CD4-positive, alpha-beta T cell treated with Interferon gamma for 1 hour (primary cell): Measurements from ENCODE around the gene NAA38.

Source experiments
- DNase-seq: peaks from one replicate; pipeline ENCODE4 v3.0.0-alpha.2; 2020

Gene NAA38

GRCh38 chr17:7839190-7839875 is 18.0 kb downstream of the NAA38 start:
- DNase-seq: peak; percentile 39

- peak; percentile 54 for DNase-seq
Observed at GRCh38 chr17:7838090-7839075, 19.0 kb downstream of the NAA38 start.

GRCh38 chr17:7837408-7838088 is 19.8 kb downstream of the NAA38 start:
- no peak for DNase-seq

- peak; percentile 87 for DNase-seq
Observed at GRCh38 chr17:7836596-7837407, 20.6 kb downstream of the NAA38 start.

GRCh38 chr17:7835814-7836595 is 21.4 kb downstream of the NAA38 start:
- DNase-seq: no peak

GRCh38 chr17:7834957-7835813 is 22.2 kb downstream of the NAA38 start:
- DNase-seq: peak; percentile 97

- DNase-seq: peak; percentile 83
Observed at GRCh38 chr17:7834542-7834956, 22.8 kb downstream of the NAA38 start.

- DNase-seq: peak; percentile 90
Observed at GRCh38 chr17:7833795-7834541, 23.4 kb downstream of the NAA38 start, which contains the start of gene KDM6B. Gene KDM6B (plus strand): TSS chr17:7834217. CDS start chr17:7845555, 11,338 bp downstream.

DNA sequence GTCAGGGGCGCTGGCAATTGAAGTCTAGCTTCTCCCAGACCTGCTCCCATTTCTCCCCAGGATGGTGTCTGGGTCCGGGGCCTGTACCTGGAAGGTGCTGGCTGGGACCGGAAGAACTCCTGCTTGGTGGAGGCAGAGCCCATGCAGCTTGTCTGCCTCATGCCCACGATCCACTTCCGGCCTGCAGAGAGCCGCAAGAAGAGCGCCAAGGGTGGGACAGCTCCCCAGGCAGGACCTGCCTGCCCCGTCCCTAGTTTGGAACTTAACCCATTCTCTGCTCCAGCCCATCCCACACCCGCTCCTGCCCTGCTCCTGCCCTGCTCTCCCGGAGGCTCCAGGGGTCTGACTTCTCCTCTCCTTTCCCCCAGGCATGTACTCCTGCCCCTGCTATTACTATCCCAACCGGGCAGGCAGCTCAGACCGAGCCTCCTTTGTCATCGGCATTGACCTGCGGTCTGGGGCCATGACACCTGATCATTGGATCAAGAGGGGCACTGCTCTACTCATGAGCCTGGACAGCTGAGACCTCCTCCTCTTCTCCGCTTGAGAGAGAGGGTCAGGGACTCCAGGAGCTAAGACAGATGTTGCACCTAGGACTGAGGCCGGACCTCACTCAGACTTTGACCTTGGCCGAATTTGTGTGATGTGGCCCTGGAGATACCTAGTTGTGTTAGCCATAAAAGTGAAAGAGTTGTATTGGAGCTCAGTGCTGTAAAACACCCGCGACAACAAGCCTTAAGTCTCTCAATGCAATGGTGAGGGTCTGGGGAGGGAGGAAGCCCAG is 24.2 kb downstream of the NAA38 start:
- DNase-seq: no peak

DNA sequence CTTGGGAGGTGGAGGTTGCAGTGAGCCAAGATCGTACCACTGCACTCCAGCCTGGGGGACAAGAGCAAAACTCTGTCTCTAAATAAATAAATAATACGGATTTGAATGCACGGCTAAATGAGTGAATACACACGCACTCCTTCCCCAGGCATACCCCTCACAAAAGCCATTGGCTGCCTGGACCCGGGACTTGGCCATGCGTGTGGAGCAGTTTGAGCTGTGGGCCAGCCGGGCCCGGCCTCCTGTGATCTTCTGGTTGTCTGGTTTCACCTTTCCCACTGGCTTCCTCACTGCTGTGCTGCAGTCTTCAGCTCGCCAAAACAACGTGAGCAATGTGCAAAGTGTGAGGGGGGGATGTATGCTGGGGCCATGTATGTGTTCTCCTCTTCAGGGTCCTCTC is 24.9 kb downstream of the NAA38 start:
- no peak for DNase-seq

- DNase-seq: no peak
Observed at GRCh38 chr17:7831233-7831632, 26.1 kb downstream of the NAA38 start.

GRCh38 chr17:7830616-7831015 is 26.7 kb downstream of the NAA38 start:
- DNase-seq: no peak

DNA sequence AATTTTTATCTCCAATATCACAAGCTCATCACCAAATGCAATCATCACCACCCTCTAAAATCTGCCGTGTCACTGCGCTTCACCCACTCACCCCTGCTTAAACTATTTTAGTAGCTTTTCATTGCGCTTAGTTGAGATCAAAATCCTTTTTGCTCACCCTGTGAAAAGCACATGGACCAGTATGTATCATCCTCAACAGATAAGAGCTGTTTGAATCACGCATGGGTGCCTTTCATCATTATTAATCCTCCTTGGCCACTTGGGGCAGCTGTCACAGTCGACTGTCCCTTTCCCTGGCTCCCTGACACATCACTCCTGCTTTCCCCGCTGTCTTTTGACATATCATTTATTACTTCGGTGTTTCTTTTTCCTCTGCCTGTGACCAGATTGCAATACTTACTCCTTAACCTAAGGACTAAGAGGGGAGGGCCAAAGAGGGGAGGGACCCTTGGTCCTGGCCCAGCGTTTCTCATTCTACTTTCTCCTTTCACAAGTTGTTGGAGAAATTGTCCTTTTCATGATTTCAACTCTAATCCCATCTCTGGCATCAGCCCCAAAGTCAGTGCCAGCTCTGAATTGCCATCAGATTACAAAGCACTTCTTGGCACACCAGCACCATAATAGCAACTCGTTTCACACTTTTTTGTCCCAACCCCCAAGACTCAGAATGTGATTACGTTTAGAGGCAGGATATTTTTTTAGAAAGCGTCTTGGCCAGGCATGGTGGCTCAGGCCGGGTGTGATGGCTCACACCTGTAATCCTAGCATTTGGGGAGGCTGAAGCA is 32.0 kb downstream of the NAA38 start:
- DNase-seq: no peak

GRCh38 chr17:7824021-7824924 is 33.1 kb downstream of the NAA38 start:
- DNase-seq: no peak

- no peak for DNase-seq
Observed at GRCh38 chr17:7823581-7824001, 33.8 kb downstream of the NAA38 start.

DNA sequence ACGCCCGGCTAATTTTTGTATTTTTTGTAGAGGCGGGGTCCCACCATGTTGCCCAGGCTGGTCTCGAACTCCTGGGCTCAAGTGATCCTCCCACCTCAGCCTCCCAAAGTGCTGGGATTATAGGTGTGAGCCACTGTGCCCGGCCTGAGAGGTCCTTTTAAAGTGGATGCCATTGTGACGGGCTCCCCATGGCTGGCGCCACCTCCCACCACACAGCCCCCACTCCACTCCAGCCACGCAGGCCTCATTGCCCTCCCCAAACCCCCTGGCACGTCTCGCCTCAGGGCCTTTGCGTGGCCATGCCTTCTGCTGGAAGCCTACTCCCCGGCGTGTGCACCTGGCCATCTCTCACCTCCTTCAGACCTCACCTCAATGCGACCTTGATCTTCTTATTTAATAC is 35.2 kb downstream of the NAA38 start:
- DNase-seq: no peak

GRCh38 chr17:7820231-7820630 is 37.1 kb downstream of the NAA38 start:
- DNase-seq: no peak
